HG02870 (cell line): Measurements from ENCODE around the gene PIR.
A peak's percentile ranks its signal among the peaks of the same experiment; 100 is the strongest.

Experiments
- ATAC-seq: cut with Tn5 transposase; IDR thresholded peaks from one replicate; pipeline ENCODE4 v1.9.1; 2021; ENCODE audit warnings: mild to moderate bottlenecking, moderate library complexity; ENCODE audit not compliant: unreplicated experiment

PIR gene

GRCh38 chrX:15493118-15493962 is at the start of gene PIR:
Gene PIR, minus strand, starts transcription at chrX:15493333. Its CDS starts 2,076 bp downstream, at chrX:15491257.
- peak; percentile 98 for ATAC-seq

DNA sequence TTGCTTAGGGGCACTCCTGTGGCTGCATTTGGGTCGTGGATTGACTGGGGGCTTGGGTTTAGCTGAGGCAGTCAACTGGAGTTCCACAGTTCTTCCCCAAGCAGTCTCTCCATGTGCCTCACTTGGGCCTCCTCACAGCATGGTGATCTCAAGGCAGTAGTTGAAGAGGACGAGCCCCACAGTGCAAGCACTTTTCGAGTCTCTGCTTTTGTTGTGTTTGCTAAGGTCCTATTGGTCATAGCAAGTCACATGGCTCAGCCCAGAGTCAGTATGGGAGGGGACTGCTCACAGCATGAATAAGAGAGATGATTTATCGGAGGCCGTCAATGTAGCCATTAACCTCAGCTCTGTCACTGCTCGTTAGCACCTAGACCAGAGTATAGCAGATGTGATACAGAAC is 37.2 kb upstream of the PIR start:
- ATAC-seq = no peak

GRCh38 chrX:15529165-15529564 is 36.0 kb upstream of the PIR start:
- ATAC-seq = no peak

DNA sequence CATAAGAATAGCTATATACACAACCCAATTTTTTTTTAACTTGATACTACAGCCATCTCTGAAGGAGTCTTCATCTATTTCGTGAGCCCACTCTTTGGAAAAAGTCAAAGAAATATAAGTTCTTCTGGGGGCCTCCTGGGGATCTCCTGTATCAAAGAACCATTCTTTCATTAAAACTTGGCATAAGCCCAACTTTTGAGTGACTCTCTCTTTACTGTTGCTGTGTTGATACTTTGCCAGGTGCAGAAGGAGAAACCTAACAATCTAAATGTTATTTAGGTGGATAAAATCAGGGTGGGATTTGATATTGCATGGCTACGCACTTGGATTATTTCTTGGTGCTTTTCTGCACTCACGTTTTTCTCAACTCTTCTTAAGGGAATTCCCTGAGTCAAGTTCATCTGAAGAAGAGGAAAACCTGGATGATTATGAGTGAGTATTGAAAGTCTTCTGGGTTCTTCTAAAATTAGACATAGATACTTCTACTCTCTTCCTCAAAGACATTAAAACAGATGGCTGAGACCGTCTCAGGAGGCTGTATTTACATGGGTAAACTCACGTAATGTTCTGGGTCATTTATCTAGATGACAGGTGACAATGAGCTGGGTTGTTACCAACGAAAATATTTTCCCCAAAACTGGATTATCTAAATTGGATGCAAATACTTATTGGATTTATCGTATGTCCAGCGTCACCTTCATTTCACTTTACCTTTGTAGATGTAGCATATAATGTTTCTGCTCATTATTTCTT is 32.7 kb upstream of the PIR start:
- ATAC-seq = no peak

- ATAC-seq = no peak
Measured at GRCh38 chrX:15524417-15524816, 31.3 kb upstream of the PIR start.

- ATAC-seq = no peak
Measured at GRCh38 chrX:15523088-15523487, 30.0 kb upstream of the PIR start.

- ATAC-seq = no peak
Measured at GRCh38 chrX:15522464-15522863, 29.3 kb upstream of the PIR start.

DNA sequence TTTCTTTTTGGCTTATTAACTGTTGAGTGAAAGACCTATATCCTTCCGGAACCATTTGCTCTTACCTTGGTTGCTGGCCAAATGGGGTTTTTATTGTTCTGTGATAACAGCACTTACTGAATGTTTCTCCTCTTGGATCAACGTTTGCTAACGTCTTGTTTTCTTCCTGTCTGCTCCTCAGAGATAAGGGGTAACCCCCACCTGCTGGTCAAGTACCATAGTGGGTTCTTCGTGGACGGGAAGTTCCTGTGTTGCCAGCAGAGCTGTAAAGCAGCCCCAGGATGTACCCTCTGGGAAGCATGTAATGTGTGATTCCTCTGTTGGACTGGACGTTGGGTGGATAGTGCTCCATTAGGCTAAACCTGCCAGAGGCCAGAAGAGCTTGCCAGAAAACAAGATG is 22.8 kb upstream of the PIR start:
- no peak for ATAC-seq

- no peak for ATAC-seq
Measured at GRCh38 chrX:15514279-15514678, 21.1 kb upstream of the PIR start.

- ATAC-seq = no peak
Measured at GRCh38 chrX:15512401-15512965, 19.4 kb upstream of the PIR start.

DNA sequence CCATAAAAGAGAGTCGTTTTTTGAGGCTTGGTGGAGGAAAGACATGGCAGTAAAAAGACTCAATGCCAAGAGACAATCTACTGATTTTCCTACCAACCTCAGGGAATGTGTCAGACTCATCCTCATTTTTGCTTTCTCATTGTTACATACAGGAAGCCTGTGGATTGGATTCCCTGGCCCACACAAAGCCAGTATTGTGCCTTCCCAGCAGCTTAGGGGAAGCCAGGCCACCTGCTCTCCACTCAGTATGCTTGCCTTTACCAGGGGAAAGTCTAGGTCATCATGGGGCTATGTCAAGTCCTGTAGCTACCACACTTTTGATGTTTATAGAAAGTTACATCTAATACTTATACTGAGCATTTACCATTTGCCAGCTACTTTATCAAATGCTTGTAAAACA is 18.4 kb upstream of the PIR start:
- ATAC-seq = no peak

DNA sequence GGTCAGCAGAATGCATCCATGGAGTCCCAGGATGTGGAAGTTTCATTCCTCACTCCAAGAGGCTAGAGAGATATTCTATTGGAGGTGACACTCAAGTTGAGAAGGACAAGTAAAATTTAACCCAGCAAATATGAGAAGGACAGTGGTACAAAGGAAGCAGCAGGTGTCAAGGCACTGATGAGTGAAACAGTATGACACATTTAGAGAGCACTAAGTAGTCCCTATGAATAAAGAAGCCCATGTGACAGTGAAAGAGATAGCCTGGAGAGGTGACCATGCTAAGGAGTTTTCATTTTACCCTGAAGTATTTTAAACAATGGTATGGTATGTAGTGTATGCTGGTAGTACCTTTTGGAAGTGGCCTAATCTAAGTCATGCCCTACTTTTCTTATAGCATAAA is 16.7 kb upstream of the PIR start:
- ATAC-seq = no peak

DNA sequence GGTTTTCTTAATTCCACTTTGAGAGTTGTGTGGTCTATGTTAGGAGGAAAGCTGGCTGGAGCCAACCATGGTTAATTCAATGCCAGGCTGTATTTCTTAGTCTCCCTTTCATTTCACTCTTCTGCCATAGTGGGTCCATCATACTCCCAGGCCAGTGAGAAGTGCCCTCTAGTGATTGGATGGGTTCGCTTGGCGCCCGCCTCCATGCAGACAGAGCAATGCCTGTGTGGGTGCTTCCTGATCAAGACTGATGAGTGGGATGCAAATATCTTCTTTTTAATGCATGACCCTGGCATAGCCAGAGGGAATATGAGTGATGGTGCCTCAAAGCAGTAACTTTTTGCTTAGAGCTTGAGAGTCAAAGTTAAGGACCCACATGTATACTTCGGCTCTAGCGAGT is 13.9 kb upstream of the PIR start:
- ATAC-seq = no peak

DNA sequence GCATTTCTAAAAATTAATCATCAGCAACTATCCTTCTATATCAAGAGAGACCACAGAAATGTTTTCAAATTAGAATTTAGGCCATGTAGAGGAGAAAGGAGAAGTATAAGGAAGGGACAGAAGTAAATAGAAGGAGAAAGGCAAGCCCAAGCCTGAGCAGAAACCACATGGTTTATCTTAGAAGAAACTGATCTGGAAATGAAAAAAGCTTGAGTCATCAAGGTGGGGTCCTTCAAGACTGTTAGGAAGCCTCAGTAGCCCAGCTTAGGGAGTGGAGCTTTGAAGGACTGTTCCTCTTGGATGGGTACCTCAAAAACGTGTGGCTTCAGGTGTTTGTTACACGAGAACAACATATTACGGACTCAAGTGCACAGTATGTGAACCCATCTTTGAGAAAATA is 12.0 kb upstream of the PIR start:
- ATAC-seq = no peak

DNA sequence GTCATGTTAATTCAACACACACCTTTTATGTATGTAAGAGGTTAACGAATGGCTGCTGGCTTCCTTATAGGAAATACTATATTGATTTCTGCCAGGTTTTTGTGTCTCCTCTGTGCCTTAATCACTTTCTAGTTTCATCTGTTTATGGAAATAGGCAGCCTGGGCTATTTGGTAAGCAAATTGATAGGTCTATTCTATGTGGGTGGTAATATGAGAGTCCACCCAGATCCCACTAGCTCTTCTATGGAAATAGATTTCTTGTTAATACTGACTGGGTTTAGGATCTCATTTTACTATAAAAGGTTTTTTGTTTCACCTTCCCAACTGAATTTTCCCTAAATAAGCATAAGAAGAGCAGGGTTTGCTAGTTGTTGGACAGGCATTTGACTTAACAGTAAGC is 11.5 kb upstream of the PIR start:
- no peak for ATAC-seq

DNA sequence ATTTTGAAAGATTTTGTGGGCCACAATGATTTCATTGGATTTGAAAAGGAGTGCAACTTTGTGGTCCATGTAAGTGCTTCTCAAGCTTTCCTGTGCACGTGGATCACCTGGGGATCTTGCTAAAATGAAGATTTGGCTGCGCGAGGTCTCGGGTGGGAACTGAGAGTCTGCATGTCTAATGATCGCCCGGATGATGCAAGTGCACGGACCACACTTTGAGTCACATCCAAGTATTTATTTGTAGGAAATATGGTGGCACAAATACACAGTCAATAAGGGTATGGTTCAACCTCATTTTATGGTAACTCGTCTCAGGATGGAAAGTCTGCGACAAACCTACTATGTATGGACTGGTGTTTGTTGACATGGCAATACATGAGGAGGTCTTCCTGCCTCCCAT is 8.4 kb upstream of the PIR start:
- no peak for ATAC-seq

DNA sequence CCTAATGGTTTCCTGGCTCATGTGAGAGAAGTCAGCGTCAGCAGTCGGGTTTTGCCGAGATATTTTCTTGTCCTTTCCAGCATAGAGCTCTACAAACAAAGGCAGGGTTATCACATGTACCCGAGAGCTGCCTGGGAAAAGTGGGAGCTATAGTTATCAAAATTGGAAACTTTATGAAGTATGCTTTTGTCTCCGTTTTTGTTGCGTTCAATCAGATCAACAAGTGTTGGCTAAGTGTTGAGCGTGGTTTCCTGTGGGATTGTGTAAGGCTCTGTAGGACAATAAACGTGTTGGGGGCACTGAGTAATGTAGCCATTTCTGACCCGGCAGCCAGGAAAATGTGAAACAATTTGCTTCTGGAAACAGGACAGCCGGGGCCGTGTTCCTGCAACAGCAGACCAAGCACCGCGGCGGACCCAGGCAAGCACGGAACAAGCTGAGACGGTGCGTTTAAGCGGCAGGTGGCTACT is 7.4 kb upstream of the PIR start, which contains the start of gene BMX:
TSS of gene BMX (plus strand) at position 311 of the 470 bp plus-strand sequence. CDS start 7,547 bp downstream, outside the sequence.
- no peak for ATAC-seq

DNA sequence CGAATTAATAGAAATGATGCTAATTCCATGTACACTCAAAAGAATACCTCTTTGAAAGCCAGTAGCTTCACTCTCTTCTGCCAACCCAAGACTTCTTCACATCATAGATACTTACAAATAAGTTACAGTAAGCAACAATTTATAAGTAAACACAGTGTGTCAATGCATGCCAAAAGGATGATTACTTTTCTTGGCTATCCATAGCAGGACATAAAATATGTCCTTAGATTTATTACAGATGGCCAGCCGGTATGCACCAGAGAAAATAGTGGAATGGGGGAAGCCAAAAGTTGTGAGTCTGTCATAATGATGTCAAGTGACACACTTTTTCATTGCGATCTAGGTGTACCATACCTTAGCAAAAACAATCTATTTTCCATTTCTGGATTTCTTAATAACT is 6.8 kb upstream of the PIR start:
- ATAC-seq = no peak

DNA sequence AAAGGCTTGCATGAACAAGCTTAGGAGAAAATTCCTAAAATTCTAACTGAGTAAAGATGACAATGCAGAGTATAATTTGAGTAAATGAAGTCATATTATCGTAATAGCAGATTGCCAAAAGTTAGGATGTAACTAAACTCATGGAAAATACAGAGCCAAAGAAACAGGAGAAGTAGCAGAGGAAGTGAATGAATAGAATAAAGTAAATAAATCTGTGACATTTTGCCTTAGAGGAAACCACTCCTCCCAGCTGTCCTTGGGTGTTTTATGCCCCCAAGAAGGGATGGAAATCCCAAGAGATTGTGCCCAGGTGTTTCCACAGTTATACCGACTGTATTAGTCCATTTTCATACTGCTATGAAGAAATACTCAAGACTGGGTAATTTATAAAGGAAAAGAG is 5.6 kb upstream of the PIR start:
- no peak for ATAC-seq

DNA sequence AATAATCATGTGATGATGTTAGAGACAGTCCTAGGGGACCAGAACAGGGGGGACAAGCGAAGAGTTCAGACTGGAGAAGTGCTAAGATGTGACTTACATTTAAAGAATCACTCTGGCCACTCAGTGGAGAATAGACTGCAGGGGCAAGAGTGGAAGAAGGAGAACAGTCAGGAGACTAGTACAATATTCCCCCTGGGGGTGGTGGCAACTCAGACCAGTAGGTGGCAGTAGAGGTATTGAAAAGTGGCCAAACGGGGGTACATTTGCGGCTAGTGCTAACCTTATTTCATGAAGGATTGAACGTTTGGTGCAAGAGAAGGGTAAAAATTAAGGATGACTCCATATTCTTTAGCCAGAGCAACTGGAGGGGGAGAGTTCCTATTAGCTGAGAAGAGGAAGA is 4.7 kb upstream of the PIR start:
- ATAC-seq = peak; percentile 33

GRCh38 chrX:15496824-15497223 is 3.7 kb upstream of the PIR start:
- no peak for ATAC-seq

- ATAC-seq = no peak
Measured at GRCh38 chrX:15495801-15496200, 2.7 kb upstream of the PIR start.
